GM13977 (cell line): ENCODE measurements around the gene SCAF4.
"Not testable (repeated sequence)": the region's sequence is repeated elsewhere in the genome, so short reads cannot be mapped to it uniquely, and the experiment has no call there.

Experiments
- DNase-seq: peaks from one replicate; pipeline ENCODE4 v3.0.0; 2012; ENCODE audit warnings: low spot score
- CTCF ChIP-seq: IDR thresholded peaks from 2 replicates; pipeline ENCODE4 v1.5.1; 2012; ENCODE audit warnings: mild to moderate bottlenecking, control low read depth; ENCODE audit not compliant: insufficient read depth; ENCODE audit errors: extremely low read depth, missing control alignments
- in situ Hi-C: fragments of 300-500 bp; cut with MboI; formaldehyde crosslinking; loops from one replicate; pipeline ENCODE4 v1.12.0; 2022; ENCODE audit warnings: low sequenced_read_pairs, low pct_unique_long_range_greater_than_20kb, mixed read lengths, inconsistent platforms; ENCODE audit not compliant: unreplicated experiment

SCAF4 gene

GRCh38 chr21:31743712-31744111 lies 11.8 kb upstream of the SCAF4 start:
- no peak for TF ChIP-seq CTCF
- in situ Hi-C loops, result no loop called here
- DNase-seq, result no peak

- in situ Hi-C loops, result no loop called here
- TF ChIP-seq CTCF, result no peak
- DNase-seq, result no peak
These were observed 9.2 kb upstream of the SCAF4 start for GRCh38 chr21:31741116-31741515.

- in situ Hi-C loops, result not testable (repeated sequence)
These were observed 5.9 kb upstream of the SCAF4 start for GRCh38 chr21:31737586-31738397.

GRCh38 chr21:31735511-31735992 lies 3.6 kb upstream of the SCAF4 start:
- DNase-seq, result no peak
- TF ChIP-seq CTCF, result no peak
- in situ Hi-C loops, result no loop called here

More at GRCh38 chr21:31737586-31738397, 5.9 kb upstream of the SCAF4 start:
- DNase-seq, result not testable (repeated sequence)

- DNase-seq, result peak; percentile 38
- TF ChIP-seq CTCF, result no peak
- in situ Hi-C loops, result no loop called here
These were observed 1.7 kb upstream of the SCAF4 start for GRCh38 chr21:31733551-31734149.

GRCh38 chr21:31732597-31733550 lies 956 bp upstream of the SCAF4 start:
- in situ Hi-C loops, result no loop called here
- DNase-seq, result no peak
- no peak for TF ChIP-seq CTCF
